Astrocyte of the hippocampus (primary cell): ENCODE data around the gene TENT4B.

Experiments used
- DNase-seq: peaks from one replicate; pipeline ENCODE4 v3.0.0; 2011; ENCODE audit warnings: low read depth, low spot score

Gene TENT4B

DNA sequence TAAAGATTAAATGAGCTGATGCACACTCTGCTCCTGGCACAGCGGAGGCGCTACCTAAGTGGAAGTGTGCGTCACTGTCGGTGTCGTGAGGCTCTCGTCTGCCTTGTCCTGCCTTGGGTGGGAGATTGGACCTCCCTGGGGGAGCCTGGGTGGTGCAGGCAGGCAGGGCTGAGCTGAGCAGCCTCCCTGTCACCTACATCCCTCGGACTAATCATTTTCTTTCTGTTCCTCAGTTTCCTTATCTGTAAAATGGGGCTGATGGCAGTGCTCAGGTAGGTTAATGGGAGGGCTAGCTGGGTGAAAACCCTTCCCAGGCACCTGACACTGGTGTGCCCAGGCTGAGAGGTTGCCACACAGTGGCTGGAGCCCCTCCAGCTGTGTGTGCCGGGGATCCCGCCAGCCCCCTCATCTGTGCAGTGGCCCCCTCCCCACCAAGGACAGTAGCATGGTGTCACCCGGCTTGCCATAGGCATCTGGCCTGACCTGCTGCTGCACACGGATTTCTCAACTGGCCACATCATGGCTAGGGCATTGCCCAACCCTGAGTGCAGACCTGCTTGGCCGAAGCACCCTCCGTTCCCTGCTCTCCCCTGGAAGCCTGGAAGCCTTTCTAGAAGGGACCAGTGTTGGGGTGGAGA lies 117.5 kb downstream of the TENT4B start:
- no peak for DNase-seq

GRCh38 chr16:50271148-50272041 lies 118.3 kb downstream of the TENT4B start:
- DNase-seq, result no peak

DNA sequence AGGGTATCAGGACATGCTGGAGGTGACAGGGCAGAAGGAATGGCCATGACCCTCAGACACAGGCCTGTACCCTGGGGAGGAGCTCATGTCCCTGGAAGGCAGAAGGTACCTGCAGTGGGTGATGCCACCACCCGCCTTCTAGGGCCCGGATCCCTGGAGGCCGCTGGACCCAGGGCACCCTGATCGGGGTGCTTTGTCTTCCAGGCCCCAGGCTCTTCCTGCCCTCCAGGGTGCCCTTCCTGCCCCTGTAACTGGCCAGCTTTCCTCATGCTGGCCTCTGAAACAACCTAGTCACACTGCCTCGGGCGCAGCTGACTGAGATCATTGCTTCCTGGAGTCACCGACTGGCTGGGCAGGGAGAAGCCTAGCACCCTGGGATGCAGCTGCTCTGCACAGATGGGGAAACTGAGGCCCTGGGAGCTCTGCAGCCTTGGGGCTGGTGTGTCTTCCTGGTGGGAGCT lies 119.0 kb downstream of the TENT4B start:
- no peak for DNase-seq

GRCh38 chr16:50272687-50273381 lies 119.7 kb downstream of the TENT4B start:
- DNase-seq, result no peak

DNA sequence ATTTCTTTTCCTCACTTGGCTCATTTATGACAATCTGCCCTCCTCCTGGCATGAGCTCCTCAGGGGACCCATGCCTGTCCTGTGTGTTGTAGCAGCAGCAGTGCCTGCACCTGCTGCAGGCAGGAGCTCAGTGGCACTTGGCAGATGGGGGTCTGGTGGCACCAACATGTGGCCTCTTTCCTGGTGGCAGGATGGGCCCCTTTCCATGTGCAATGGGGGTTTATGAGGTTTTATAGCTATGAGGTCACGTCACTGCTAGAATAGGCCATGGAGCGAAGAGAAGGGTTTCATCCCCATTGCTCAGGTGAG lies 120.2 kb downstream of the TENT4B start:
- DNase-seq, result no peak

DNA sequence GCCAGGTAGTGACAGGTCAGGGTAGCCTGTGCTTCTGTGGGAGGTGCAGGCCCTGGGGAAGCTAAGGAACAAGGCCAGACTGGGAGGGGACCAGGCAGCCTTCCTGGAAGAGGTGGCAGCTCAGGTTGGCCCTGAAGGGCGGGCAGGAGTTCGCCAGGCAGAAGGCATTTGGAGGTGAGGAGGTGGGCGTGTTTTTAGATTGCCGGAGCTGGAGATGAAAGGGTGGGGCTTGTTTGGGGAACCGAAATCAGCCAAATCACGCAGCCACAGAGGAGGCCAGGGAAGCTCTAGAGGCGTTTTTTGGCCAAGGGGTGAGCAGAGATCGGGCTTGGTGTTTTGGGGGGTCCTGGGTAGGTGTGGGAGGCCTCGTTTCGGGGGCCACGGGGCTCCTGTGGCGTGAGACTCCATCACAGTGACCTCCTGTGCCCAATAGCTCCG lies 120.8 kb downstream of the TENT4B start:
- DNase-seq, result no peak

GRCh38 chr16:50274326-50275097 lies 121.4 kb downstream of the TENT4B start:
- no peak for DNase-seq

GRCh38 chr16:50275098-50275415 lies 122.0 kb downstream of the TENT4B start:
- DNase-seq, result no peak

DNA sequence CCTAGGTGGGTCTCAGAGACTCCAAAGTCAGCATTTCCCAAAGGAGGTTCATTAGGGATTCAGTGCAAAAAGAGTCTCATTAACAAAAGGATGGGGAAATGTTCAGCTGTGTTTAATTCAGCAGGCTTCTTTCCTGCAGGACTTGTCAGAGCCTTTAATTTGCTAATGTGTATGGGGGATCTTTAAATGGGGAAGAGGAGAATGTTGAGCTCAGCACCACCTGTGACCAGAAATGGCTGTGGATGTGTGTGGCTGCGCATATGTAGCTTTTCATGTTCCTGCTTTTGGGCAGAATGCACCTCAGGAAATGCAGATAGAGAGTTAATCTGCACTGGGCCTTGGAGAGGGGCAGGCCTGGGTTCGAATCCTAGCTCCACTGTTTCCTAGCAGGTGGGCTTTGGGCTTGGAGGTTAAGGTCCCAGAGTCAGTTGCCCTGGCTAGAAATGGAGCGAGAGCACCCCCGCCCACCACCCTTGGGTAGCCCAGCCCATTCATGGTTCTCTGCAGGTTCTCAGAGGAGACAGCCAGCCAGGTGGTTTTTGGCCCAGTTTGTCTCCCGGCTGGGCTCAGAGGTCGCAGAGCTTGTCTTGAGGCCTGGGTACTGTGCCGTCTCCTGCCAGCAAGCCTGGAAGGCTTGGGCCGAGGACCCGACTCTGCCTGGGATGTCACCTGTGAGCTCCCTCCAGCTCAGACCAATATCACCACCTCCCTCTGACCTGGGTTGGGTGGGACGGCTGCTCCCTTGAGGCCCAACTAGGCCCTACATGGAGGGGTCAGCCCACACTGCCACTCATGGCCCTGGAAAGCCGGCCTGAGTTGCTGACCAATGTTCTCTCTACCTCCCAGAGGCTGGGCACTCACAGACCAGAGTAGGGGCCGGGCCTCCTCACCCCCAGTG lies 122.6 kb downstream of the TENT4B start:
- no peak for DNase-seq

DNA sequence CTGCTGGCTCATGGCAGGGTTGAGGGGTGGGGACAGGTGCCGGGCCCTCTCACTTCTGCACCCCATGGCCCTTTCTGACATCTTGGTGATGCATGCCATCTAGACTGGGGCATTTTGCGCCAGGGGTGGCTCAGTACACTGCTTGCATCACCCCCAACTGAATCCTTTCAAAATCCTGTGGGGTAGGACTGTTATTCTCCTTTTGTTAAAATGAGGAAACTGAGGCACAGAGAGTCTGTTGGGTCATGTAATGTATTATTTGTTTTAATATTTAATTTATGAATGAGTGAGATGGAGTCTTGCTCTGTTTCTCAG lies 123.2 kb downstream of the TENT4B start:
- no peak for DNase-seq

- DNase-seq, result no peak
Observed at GRCh38 chr16:50276801-50277555, 123.9 kb downstream of the TENT4B start.

DNA sequence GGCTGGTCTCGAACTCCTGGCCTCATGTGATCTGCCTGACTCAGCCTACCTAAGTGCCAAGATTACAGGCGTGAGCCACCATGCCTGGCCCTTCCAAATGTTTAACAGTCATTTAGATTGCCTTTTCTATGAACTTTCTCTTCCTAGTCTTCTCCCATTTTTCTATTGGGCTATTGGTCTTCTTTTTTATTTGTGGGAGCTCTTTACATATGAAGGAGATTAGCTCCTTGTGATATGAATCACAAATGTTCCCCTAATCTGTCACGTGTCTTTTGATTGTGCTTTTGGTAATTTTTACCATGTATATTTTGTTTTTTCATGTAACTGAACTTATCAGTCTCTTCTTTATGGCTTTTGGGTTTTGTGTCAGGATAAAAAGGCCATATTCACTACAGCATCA lies 125.1 kb downstream of the TENT4B start:
- no peak for DNase-seq

GRCh38 chr16:50279504-50279865 lies 126.4 kb downstream of the TENT4B start:
- DNase-seq, result no peak

DNA sequence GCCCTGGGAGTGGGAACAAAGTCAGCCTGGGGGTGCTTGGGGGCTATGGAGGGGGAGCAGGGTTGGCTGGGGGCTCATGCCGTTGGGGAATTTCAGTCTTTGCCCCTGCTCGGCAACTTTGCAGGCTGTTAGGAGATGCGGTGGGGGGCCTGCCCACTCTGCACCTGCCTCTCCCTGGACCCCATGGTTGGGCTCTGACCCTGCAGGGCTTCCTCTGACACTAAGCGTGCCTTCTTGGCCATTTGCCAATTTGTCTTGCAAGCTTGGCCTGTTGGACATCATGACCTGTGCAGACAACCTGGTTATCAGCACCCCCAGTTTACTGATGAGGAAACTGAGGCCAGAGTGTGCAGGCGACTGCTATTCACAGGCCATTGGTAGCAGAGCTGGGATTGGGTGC lies 127.8 kb downstream of the TENT4B start:
- DNase-seq, result no peak
